Measurements from ENCODE around the gene ARPC5L.
"Not testable (repeated sequence)": the region's sequence is repeated elsewhere in the genome, so short reads cannot be mapped to it uniquely, and the experiment has no call there.

GRCh38 chr9:124846467-124846866 is 15.5 kb upstream of the ARPC5L start:
- not testable (repeated sequence) for TF ChIP-seq CTCF (IDR thresholded peaks at IDR 0.05; ENCODE audit: insufficient read depth, low read depth, low read length); EZH2 (IDR thresholded peaks at IDR 0.05; ENCODE audit: insufficient read depth, low read length)
